GM12878 (cell line): Measurements from ENCODE around the gene TRIM26. TPM values are rescaled to one million over a fixed set of nuclear protein-coding genes. Genes with fewer than 3 reads are reported as not detected.

Experiments
- ATAC-seq: fragments of 200-7000 bp; cut with Tn5 transposase; 3 replicates; pipeline ENCODE4 v1.9.1; 2020; ENCODE audit warnings: mild to moderate bottlenecking, moderate library complexity
- BruUV-seq: library from RNA; stranded (reverse); fragments of 400-500 nt; replicated peaks from 2 replicates; lab custom pipeline; 2021; lab: Mats Ljungman, UMichigan
- CTCF ChIA-PET: fragments of 300-600 bp; sonication (Branson Sonifier 250); formaldehyde crosslinking; extraction: SDS; loops from one replicate; lab custom pipeline; 2021; ENCODE audit warnings: inconsistent platforms; lab: Yijun Ruan, JAX
- POLR2A ChIA-PET: fragments of 350-600 bp; formaldehyde crosslinking; extraction: SDS; loops from one replicate; lab custom pipeline; 2021; ENCODE audit warnings: inconsistent platforms; lab: Charles Lee
- RAD21 ChIA-PET: fragments of 300-600 bp; sonication (Branson Sonifier 250); formaldehyde crosslinking; loops from one replicate; lab custom pipeline; 2023; ENCODE audit warnings: antibody characterized with exemption; ENCODE audit not compliant: unreplicated experiment; lab: Charles Lee
- SMC1A ChIA-PET: fragments of 300-600 bp; sonication (Branson Sonifier 250); formaldehyde crosslinking; loops from one replicate; lab custom pipeline; 2023; ENCODE audit not compliant: unreplicated experiment, uncharacterized antibody; lab: Charles Lee
- DNase-seq: peaks from one replicate; pipeline ENCODE4 v3.0.0-alpha.2; 2011; ENCODE audit warnings: low read depth, low spot score
- FAIRE-seq: peaks from 3 replicates; lab custom pipeline; 2011; peaks lifted over from hg19 to GRCh38; lab: Jason Lieb, UNC
- H2AFZ ChIP-seq: 2 replicates; pipeline ENCODE4 v1.6.0; 2011; ENCODE audit warnings: low read depth, low read length, control low read depth; ENCODE audit not compliant: control insufficient read depth
- H3K27ac ChIP-seq: 2 replicates; pipeline ENCODE4 v1.5.1; 2011; ENCODE audit warnings: control low read depth; ENCODE audit not compliant: control insufficient read depth, insufficient read depth
- H3K27me3 ChIP-seq, 2 experiments: replicated peaks in 1 of 2; 2 replicates each; pipeline versions ENCODE4 v1.6.0 to v1.6.1; 2011; ENCODE audit warnings: low read length in 1 of 2; ENCODE audit not compliant: control insufficient read depth in 2 of 2, insufficient read depth in 2 of 2
- H3K36me3 ChIP-seq, 2 experiments: 2 replicates each; pipeline ENCODE4 v1.5.1; 2011; ENCODE audit warnings: low read length in 1 of 2; ENCODE audit not compliant: control insufficient read depth in 2 of 2, insufficient read depth in 2 of 2
- H3K4me1 ChIP-seq: 2 replicates; pipeline ENCODE4 v1.6.1; 2011; ENCODE audit warnings: mild to moderate bottlenecking, low read length, moderate library complexity, mixed read lengths; ENCODE audit not compliant: control insufficient read depth, insufficient read depth
- H3K4me2 ChIP-seq: 2 replicates; pipeline ENCODE4 v1.6.0; 2011; ENCODE audit warnings: control low read depth; ENCODE audit not compliant: control insufficient read depth, insufficient read depth
- H3K4me3 ChIP-seq: fragments of 200-600 bp; sonication (generic); 2 replicates; pipeline ENCODE4 v1.5.1; 2016
- H3K79me2 ChIP-seq: 2 replicates; pipeline ENCODE4 v1.6.0; 2011; ENCODE audit warnings: low read length; ENCODE audit not compliant: control insufficient read depth, insufficient read depth
- H3K9ac ChIP-seq: 2 replicates; pipeline ENCODE4 v1.8.0; 2011; ENCODE audit warnings: low read length, control low read depth, mixed read lengths; ENCODE audit not compliant: control insufficient read depth, insufficient read depth
- H3K9me3 ChIP-seq: replicated peaks from 3 replicates; pipeline ENCODE4 v1.5.1; 2011; ENCODE audit warnings: mild to moderate bottlenecking, low read length; ENCODE audit not compliant: control insufficient read depth, insufficient read depth
- H4K20me1 ChIP-seq: 2 replicates; pipeline ENCODE4 v1.6.0; 2011; ENCODE audit not compliant: control insufficient read depth, insufficient read depth
- CBX5 ChIP-seq: sonication (generic); IDR thresholded peaks from 2 replicates; pipeline ENCODE4 v1.6.1; 2016; ENCODE audit warnings: low read depth, moderate library complexity, mild to moderate bottlenecking, inconsistent platforms
- EED ChIP-seq: sonication (generic); IDR thresholded peaks from 2 replicates; pipeline ENCODE4 v1.6.1; 2016; ENCODE audit warnings: antibody characterized with exemption, low read depth
- ETV6 ChIP-seq, 2 experiments: fragments of 450-650 bp in 1 of 2; IDR thresholded peaks in 1 of 2; conservative IDR thresholded peaks in 1 of 2; 2 replicates each; pipeline ENCODE4 v1.6.1; 2014; ENCODE audit warnings: antibody characterized with exemption in 1 of 2, borderline replicate concordance in 1 of 2, low read depth in 1 of 2, mild to moderate bottlenecking in 1 of 2, moderate library complexity in 1 of 2
- GABPA ChIP-seq: IDR thresholded peaks from 2 replicates; pipeline ENCODE4 v1.6.1; 2014; ENCODE audit warnings: antibody characterized with exemption, low read depth, mild to moderate bottlenecking, inconsistent platforms
- GATAD2B ChIP-seq: fragments of 450-650 bp; conservative IDR thresholded peaks from 2 replicates; pipeline ENCODE4 v1.6.1; 2017; ENCODE audit warnings: low read depth, mild to moderate bottlenecking, moderate library complexity
- IRF3 ChIP-seq: fragments of 450-650 bp; IDR thresholded peaks from 2 replicates; pipeline ENCODE4 v1.6.1; 2014; ENCODE audit warnings: mild to moderate bottlenecking
- MTA3 ChIP-seq: IDR thresholded peaks from 2 replicates; pipeline ENCODE4 v1.6.1; 2012; ENCODE audit warnings: low read length, inconsistent platforms, borderline replicate concordance
- POLR2A ChIP-seq: IDR thresholded peaks from 2 replicates; pipeline ENCODE4 v1.6.1; 2011; ENCODE audit warnings: low read depth, mild to moderate bottlenecking, low read length
- WGBS: methylation state at CpG from one replicate; pipeline ENCODE4 v1.1.6; 2016; ENCODE audit warnings: low lambda C conversion rate; ENCODE audit not compliant: insufficient replicate concordance, insufficient coverage; ENCODE audit errors: missing lambda C conversion rate; 5-methylcytosine and 5-hydroxymethylcytosine counted together
- in situ Hi-C: fragments of 300-500 bp; cut with MboI; formaldehyde crosslinking; loops from 9 replicates; pipeline ENCODE4 v1.14.3; 2018; ENCODE audit warnings: mixed read lengths
- intact Hi-C: fragments of 100-400 bp; cut with micrococcal nuclease; formaldehyde crosslinking; loops from one replicate; pipeline ENCODE4 v1.14.2; 2022; ENCODE audit not compliant: unreplicated experiment
- polyA plus RNA-seq, 11 experiments: library from polyadenylated mRNA; depleted of rRNA in 4 of 11; unstranded in 6 of 11; stranded (reverse) in 5 of 11; fragments of >200 nt; fragmentation: Nextera tagmentation in 4 of 11; fragmentation: Illumina TruSeq in 1 of 11; extraction: Ambion mirVana in 4 of 11; extraction: Trizol in 1 of 11; gene quantifications; 1 replicate in 1 of 11; 2 replicates in 10 of 11; pipeline versions ENCODE4 v1.2.1 to v1.2.3, GENCODE V29; 2011 to 2016; ENCODE audit warnings: inconsistent platforms in 2 of 11, missing spikeins in 2 of 11, low read depth in 1 of 11
- total RNA-seq, 4 experiments: library from RNA; depleted of rRNA in 3 of 4; stranded (reverse); fragments of >200 nt in 3 of 4; fragmentation: Illumina TruSeq in 1 of 4; extraction: Trizol in 1 of 4; gene quantifications; 2 replicates each; pipeline versions ENCODE4 v1.2.1 to v1.2.3, GENCODE V29; 2013 to 2021
- TF ChIP-seq, protein P1 (sequence below), 3 experiments: IDR thresholded peaks in 2 of 3; conservative IDR thresholded peaks in 1 of 3; 2 replicates each; pipeline ENCODE4 v1.5.1; 2011; ENCODE audit warnings: low read depth in 3 of 3, low read length in 3 of 3, mild to moderate bottlenecking in 3 of 3, control low read depth in 2 of 3, moderate library complexity in 2 of 3, inconsistent platforms in 1 of 3, mixed read lengths in 1 of 3; ENCODE audit not compliant: control insufficient read depth in 2 of 3, insufficient read depth in 1 of 3; ENCODE audit errors: extremely low read depth in 1 of 3
- TF ChIP-seq, protein P2 (sequence below): fragments of 450-650 bp; formaldehyde crosslinking; IDR thresholded peaks from 2 replicates; pipeline ENCODE4 v1.4.0; 2020; ENCODE audit warnings: mild to moderate bottlenecking, moderate library complexity

Gene TRIM26
- total and polyA plus RNA-seq, 10 of the 15 experiments (the other 5 are each of a cell fraction or from before 2014, with no cell fraction given): 13.1 to 79.6 (median 63.6) TPM

DNA sequence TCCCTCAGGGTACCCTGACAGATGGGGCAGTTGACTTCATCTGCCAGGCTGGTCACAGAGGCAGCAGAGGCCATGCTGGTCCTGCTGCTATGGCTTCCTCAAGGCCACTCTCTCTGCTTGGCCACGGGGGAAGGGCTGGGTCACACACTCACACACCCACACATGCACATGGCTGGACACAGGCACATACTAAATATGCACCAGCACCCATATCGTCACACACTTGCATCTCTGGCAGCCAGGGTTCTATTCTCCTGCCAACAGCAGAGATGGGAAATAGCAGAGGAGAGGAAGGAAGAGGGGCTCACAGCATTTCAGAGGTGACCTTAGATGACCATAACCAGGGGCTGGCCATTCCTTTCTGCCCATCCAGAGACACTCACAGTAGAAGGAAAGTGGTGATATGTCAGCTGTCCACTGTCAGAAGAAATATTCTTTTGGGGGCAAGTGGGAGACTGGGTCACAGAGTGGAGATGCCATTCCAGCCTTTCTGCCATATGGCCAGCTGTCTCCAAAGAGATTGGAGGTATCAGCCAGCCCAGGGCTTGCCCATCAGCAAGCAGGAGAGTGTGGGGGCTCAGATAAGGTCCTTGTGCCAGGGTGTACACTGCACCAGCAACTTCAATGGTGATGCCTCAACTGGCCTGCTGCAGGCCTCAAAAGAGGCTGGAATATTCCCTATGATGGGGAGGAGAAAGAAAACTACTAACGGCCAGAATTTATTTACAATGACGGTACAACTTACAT, 52.2 kb downstream of the TRIM26 start, which contains the start of gene TRIM10 (continued):
- TF ChIP-seq GABPA (no peak), EED (no peak), MTA3 (no peak), CBX5 (no peak)

GRCh38 chr6:30160008-30160784, 53.0 kb downstream of the TRIM26 start:
- H3K9ac ChIP-seq: no peak overlapping the region
- H2AFZ ChIP-seq: no peak overlapping the region
- ATAC-seq: no peak
- H4K20me1 ChIP-seq: no peaks in the 10 kb centered on the region
- H3K79me2 ChIP-seq: no peaks in the 10 kb centered on the region
- H3K9me3 ChIP-seq: no peaks in the 10 kb centered on the region
- POLR2A ChIA-PET: no interaction called here
- peaks cover 2% of the 10 kb centered on the region in 2 experiments; a peak in 3 of 4 replicates for H3K27me3 ChIP-seq
- no peak overlapping the region for H3K4me3 ChIP-seq
- intact Hi-C loops: no loop called here
- FAIRE-seq: no peak
- CTCF ChIA-PET: no interaction called here
- no peaks in the 10 kb centered on the region for H3K36me3 ChIP-seq
- WGBS: 58% methylated on average over 17 of the region's 17 CpGs
- TF ChIP-seq ETV6 (conservative IDR thresholded peaks at IDR 0.05 in 1 of 2, IDR thresholded peaks at IDR 0.05 in 1 of 2; ENCODE audit: borderline replicate concordance in 1 of 2, low read depth in 1 of 2): no peak
- no peak for TF ChIP-seq CBX5
- TF ChIP-seq, protein P1, sequence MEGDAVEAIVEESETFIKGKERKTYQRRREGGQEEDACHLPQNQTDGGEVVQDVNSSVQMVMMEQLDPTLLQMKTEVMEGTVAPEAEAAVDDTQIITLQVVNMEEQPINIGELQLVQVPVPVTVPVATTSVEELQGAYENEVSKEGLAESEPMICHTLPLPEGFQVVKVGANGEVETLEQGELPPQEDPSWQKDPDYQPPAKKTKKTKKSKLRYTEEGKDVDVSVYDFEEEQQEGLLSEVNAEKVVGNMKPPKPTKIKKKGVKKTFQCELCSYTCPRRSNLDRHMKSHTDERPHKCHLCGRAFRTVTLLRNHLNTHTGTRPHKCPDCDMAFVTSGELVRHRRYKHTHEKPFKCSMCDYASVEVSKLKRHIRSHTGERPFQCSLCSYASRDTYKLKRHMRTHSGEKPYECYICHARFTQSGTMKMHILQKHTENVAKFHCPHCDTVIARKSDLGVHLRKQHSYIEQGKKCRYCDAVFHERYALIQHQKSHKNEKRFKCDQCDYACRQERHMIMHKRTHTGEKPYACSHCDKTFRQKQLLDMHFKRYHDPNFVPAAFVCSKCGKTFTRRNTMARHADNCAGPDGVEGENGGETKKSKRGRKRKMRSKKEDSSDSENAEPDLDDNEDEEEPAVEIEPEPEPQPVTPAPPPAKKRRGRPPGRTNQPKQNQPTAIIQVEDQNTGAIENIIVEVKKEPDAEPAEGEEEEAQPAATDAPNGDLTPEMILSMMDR (IDR thresholded peaks at IDR 0.05 in 2 of 3, conservative IDR thresholded peaks at IDR 0.05 in 1 of 3; ENCODE audit: control insufficient read depth in 2 of 3, extremely low read depth in 1 of 3, insufficient read depth in 1 of 3, low read depth in 3 of 3, low read length in 3 of 3): no peak
- no peak for TF ChIP-seq GATAD2B
- TF ChIP-seq, protein P2, sequence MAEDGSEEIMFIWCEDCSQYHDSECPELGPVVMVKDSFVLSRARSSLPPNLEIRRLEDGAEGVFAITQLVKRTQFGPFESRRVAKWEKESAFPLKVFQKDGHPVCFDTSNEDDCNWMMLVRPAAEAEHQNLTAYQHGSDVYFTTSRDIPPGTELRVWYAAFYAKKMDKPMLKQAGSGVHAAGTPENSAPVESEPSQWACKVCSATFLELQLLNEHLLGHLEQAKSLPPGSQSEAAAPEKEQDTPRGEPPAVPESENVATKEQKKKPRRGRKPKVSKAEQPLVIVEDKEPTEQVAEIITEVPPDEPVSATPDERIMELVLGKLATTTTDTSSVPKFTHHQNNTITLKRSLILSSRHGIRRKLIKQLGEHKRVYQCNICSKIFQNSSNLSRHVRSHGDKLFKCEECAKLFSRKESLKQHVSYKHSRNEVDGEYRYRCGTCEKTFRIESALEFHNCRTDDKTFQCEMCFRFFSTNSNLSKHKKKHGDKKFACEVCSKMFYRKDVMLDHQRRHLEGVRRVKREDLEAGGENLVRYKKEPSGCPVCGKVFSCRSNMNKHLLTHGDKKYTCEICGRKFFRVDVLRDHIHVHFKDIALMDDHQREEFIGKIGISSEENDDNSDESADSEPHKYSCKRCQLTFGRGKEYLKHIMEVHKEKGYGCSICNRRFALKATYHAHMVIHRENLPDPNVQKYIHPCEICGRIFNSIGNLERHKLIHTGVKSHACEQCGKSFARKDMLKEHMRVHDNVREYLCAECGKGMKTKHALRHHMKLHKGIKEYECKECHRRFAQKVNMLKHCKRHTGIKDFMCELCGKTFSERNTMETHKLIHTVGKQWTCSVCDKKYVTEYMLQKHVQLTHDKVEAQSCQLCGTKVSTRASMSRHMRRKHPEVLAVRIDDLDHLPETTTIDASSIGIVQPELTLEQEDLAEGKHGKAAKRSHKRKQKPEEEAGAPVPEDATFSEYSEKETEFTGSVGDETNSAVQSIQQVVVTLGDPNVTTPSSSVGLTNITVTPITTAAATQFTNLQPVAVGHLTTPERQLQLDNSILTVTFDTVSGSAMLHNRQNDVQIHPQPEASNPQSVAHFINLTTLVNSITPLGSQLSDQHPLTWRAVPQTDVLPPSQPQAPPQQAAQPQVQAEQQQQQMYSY (CRISPR knock-in tag): no peak
- no peak for TF ChIP-seq POLR2A
- TF ChIP-seq IRF3: no peak
- TF ChIP-seq, all 136 proteins: peak for 0
- in situ Hi-C loops: no loop called here
- Histone ChIP-seq H3K4me1 (peaks cover 4% of the 10 kb centered on the region; the same call in 1 of the 2 replicates), H3K27ac (no peak overlapping the region), H3K4me2 (no peak overlapping the region)
- no TSS peak for BruUV-seq
- ChIA-PET RAD21 (no interaction called here), SMC1A (interaction anchor here (1.3 to 1.8 kb wide), 2 partner anchors 10 to 57 kb away, joined by 3 to 9 read pairs; no protein-coding TSS in a partner anchor)
- DNase-seq: no peak
